ENCODE data around the gene BMF.

The BMF gene

DNA sequence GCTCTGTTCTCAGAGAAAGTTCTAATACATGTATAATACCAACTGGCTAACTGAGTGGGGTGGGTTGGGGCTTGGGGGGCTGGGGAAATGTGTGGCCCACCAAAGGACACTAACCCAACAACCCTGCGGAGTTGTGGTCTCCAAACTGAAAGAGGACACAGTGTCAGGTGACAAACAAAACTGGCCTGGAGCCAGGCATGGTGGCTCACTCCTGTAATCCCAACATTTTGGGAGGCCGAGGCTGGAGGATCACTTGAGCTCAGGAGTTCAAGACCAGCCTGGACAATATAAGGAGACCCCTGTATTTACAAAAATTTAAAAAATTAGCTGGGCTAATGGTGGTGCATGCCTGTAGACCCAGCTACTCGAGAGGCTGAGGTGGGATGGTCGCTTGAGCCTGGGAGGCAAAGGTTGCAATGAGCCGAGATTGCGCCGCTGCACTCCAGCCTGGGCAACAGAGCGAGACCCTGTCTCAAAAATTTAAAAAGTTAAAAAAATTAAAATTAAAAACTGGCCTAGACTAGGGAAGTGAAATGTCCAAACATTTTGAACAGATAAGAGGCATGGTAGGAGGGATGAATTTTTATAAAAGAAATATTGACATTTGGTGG, 38.0 kb downstream of the BMF start:
- H3K27ac ChIP-seq, result no peak overlapping the region
- DNase-seq (ENCODE audit: low read depth, low spot score), result no peak

GRCh38 chr15:40070166-40070557, 38.5 kb downstream of the BMF start:
- no peak overlapping the region for H3K27ac ChIP-seq
- DNase-seq (ENCODE audit: low read depth, low spot score), result no peak

DNA sequence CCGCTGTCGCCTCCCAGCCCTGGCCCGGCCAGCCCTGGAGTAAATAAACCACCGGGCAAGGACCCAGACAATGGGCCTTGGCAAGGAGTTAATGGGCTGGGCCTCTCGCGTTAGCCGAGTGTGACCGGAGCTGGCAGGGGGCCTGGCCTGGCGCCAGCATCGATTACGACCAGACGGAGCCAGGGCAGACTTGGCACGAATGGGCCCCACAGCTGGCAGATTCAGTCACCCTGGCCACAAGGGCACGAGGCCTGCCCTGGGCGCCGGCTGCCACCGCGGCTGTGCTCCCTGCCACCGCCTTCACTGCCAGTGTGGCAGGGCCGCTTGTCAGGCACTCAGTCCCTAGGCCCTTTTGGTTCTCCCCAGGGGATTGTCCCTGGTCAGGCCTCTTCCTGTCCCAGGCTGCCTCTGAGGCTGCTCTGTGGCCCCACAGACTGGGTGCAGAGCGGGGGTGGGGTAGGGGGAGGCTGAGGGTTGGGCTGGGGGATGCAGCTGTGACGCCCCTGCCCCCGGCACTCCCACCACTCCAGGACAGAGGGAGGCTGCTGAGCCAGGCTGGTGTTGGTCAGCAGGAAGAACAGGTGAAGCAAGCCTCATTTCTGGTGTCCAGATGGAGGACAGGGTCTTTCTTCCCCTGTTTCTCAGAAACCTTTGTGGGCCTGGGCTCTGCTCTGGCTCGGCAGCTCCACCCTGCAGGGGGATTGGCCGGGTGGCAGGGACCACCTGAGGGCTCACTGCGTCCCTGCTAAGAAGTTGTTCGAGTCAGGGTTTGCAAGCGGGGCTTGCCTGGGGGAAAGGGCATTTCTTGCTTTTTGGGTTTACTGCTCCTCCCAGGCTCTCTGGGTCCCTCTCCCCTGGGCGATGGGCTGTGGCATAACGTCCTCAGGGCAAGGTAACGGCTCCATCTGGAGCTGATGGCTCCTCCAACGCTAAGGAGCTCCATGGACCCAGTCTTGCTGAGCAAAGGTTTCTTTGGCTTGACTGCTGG, 39.2 kb downstream of the BMF start:
- no peak overlapping the region for H3K27ac ChIP-seq
- no peak for DNase-seq (ENCODE audit: low read depth, low spot score)

- H3K27ac ChIP-seq, result no peak overlapping the region
- DNase-seq (ENCODE audit: low read depth, low spot score), result no peak
Observed at GRCh38 chr15:40067921-40068624, 40.6 kb downstream of the BMF start.

DNA sequence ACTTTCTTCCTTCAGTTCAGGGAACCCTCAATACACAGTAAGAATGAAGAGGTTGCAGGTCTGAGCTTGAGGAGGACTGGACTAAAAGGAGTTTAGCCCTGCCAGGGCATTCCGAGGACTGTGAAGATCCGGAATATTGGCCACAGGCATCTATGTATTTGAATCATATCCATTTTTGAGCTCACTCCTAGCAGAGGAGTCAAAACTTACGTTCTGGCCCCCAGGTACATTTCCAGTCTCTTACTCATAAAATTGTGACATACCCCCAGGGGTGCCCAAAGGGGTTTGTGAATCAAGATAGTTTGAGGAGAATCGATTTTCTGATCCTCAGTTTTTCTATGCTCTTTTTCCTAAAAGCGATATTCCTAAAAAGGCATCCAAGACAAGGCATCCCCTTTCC, 42.1 kb downstream of the BMF start:
- DNase-seq (ENCODE audit: low read depth, low spot score), result no peak
- no peak overlapping the region for H3K27ac ChIP-seq

DNA sequence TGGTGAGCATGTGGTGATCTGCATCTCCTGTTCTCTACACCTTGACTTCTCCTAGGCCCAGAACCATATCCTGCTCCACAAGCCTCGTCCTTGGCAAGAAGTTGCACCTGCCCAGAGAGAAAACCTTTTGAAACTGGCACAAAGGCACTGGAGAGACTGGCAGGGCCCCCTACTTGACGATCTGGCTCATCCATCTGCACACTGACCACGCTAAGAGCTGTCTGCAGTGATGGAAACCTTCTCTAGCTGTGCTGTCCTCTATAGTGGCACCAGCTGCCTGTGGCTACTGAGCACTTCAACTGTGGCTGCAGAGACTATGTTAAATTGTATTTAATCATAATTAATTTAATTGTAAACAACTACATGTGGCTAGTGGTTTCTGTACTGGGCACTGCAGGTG, 43.5 kb downstream of the BMF start:
- no peak for DNase-seq (ENCODE audit: low read depth, low spot score)
- peak overlapping the region; percentile 63 for H3K27ac ChIP-seq

- peak overlapping the region; percentile 63 for H3K27ac ChIP-seq
- no peak for DNase-seq (ENCODE audit: low read depth, low spot score)
Observed at GRCh38 chr15:40064231-40064894, 44.3 kb downstream of the BMF start.

DNA sequence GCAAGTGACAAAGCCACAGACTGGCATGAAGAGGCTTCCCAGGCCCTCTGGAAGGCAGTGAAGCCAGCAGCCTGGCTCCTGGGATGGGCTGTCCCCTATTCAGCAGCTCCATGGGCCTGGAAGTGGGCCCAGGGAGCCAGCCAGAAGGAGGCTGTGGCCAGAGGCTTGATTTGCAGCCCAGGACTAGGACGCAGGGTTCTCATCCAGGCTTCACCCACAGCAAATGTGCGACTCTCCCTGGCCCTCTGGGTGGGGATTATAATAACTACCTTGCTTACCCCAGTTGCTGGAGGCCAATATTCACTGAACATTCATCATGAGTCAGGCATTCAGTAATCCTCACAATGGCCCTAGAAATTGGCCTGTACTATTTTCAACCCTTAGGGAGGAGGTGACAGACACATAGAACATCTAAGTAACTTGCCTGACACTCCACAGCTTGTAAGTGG, 45.1 kb downstream of the BMF start:
- no peak for DNase-seq (ENCODE audit: low read depth, low spot score)
- peak overlapping the region; percentile 63 for H3K27ac ChIP-seq

DNA sequence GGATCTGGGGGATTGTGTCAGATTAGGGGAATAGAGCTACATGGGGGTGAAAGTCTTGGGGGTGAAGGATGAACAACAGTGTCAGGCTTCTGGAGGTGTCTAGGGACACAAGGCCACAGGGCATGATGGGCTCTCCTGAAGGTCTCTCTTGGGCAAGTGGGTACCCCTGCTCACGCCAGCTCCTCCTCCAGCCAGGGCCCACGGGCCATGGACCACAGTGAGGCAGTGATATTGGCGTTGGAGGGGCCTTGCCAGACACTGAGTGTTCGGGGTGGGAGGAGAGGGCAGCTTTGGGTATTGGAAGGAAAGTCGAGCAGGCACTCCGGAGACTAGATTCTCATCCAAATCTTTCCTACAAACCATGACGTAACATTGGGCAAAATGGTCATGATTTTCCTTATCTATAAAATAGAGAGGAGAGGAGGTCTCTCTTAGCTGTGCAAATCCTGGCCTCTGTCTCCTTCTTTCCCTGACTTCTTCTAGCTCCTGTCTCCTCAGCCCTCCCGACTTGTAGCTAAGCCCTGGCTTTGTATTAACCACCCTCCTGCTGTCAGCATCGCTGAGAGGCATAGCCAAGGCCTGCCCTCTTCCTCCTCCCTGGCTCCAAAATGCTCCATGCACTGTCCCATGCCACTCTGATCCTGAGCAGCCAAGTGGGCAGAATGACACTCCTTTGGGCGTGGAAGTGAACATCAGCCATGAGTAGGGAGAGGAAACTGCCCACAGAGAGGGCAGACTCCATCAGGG, 45.7 kb downstream of the BMF start:
- H3K27ac ChIP-seq, result peak overlapping the region; percentile 63
- DNase-seq (ENCODE audit: low read depth, low spot score), result no peak

DNA sequence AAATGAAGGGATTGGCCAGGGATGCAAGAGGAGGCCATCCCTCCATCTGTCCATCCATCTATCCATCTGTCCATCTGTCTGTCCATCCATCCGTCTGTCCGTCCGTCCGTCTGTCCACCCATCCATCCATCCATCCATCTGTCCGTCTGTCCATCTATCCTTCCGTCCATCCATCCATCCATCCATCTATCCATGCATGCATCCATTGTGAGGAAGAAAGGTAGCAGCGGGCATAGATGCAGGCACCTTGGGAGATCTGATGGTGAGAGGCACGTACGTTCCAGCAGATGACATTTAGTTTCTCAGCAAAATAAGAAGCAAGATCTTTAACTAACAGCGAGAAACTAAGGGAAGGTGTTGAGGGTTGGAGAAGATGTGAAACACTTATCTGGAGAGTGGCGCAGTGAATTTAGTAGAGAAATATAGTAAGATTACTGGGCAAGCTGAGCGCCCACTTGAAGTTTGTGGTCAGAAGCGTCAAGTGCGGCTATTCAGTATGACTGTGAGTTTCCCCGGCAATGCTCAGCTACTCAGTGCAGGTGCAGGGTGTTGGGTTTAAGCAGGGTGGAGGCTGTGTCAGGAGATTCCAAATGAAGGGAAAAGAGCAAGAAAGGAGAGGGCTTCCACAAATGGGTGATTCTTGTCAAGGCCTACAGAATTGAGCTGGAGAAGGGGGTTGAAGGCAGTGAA, 47.3 kb downstream of the BMF start:
- DNase-seq (ENCODE audit: low read depth, low spot score), result no peak
- H3K27ac ChIP-seq, result no peak overlapping the region

GRCh38 chr15:40060236-40060961, 48.3 kb downstream of the BMF start:
- DNase-seq (ENCODE audit: low read depth, low spot score), result no peak
- H3K27ac ChIP-seq, result no peak overlapping the region

DNA sequence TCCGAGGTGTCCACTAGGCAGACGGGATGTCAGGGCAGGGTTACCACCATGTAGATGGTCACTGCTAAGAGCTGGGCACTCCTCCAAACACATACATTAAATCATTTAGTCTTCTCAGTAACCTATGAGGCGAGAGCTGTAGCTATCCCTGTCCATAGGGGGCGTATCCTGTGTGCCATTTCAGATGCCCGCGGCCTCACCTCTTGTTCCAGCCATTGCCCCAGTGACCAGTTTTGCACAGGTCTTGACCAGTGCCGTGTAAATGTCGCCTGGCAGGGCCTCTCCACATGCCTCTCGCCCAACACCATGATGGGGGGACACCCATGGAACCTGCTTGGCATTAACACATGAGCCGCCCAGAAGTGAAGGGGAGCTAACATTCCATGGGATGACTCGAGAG, 48.9 kb downstream of the BMF start:
- DNase-seq (ENCODE audit: low read depth, low spot score), result no peak
- no peak overlapping the region for H3K27ac ChIP-seq

- no peak for DNase-seq (ENCODE audit: low read depth, low spot score)
Observed at GRCh38 chr15:40058476-40059140, 50.1 kb downstream of the BMF start.

DNA sequence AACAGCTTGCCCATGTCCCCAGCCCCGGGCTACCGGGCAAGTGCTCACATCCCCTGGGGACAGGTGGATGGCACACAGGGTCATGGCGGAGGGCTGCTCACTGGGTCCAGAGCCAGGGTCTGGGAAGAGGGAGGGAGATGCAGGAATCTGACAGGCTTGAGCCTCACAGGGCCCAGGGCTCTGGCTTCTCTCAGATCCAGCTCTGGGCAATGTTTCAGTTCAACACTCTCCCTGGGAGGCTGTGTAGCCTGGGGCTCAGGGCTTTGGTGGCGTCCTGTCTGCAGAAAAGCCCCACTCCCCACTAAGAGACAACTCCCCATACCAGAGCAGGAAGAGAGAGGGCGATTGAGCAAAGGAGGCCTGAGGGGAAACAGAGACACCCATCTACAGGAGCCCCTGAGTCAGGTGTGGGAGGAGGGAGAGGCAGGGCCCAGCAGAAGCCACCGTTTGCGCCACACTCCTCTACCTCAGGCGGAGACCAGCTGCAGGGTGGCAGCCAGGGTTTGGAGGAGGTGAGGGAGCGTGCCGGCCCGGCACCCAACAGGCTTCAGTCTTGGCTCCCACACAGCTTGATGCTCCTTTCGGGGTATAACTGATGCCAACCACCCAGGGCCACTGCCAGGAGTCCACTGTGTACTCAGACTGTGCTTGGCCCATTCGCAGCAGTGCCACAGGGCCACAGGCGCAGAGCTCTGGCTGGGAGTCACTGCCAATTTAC, 52.9 kb downstream of the BMF start:
- no peak for DNase-seq (ENCODE audit: low read depth, low spot score)
- no peak overlapping the region for H3K27ac ChIP-seq

More at GRCh38 chr15:40058476-40059140, 50.1 kb downstream of the BMF start:
- no peak overlapping the region for H3K27ac ChIP-seq

- no peak for DNase-seq (ENCODE audit: low read depth, low spot score)
- no peak overlapping the region for H3K27ac ChIP-seq
Observed at GRCh38 chr15:40054855-40055575, 53.7 kb downstream of the BMF start.

- H3K27ac ChIP-seq, result no peak overlapping the region
- DNase-seq (ENCODE audit: low read depth, low spot score), result no peak
Observed at GRCh38 chr15:40054605-40054854, 54.1 kb downstream of the BMF start.

Measured in epithelial cell of prostate (primary cell).